ENCODE data around the gene SFTPA2. TPM values are rescaled to one million over a fixed set of nuclear protein-coding genes. Genes with fewer than 3 reads are reported as not detected.
"Not testable (repeated sequence)": the region's sequence is repeated elsewhere in the genome, so short reads cannot be mapped to it uniquely, and the experiment has no call there.

The SFTPA2 gene
- under 1 TPM in 1 of 12 donors, not detected in 11; 0.11 TPM for polyA plus RNA-seq (ENCODE audit: insufficient read length in 12 of 12)
- long read RNA-seq, donor 1 = 0 reads
- long read RNA-seq, donor 2 = 0 reads
- long read RNA-seq, donor 3 = 0 reads
- long read RNA-seq, donor 4 = 0 reads
- long read RNA-seq, donor 5 = 0 reads
- long read RNA-seq, donor 6 = 0 reads
- long read RNA-seq, donor 7 = 0 reads
- long read RNA-seq, donor 8 = 0 reads
- long read RNA-seq, donor 9 = 0 reads
- long read RNA-seq, donor 10 = 0 reads
- long read RNA-seq, donor 11 = 0 reads

DNA sequence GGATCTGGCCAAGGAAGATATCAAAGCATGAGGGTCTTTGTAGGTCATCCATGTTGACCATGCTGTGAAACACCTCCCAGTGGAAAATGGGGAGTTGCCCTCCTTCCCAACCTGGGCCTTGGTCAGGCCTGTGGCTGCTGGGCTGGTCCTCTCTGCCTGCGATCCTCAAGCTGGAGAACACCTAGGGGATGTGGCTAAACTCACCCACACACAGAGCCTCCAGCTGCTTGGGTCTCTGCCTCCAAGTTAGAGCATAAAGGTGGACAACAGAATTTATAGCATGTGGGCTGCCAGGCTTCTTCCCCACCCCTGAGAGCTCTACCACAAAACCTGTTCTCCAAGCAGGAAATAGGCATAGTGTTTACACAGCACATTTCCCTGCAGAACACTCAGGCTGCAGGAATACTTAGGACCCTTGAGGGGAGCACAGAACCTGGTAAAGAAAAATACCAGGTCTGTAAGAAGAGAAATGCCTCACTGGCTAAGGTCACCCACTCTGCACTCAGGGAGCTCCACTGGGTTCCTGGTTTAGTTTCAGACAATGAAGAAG lies at the start of gene SFTPA2:
Gene SFTPA2, minus strand, starts transcription at position 248 of the 550 bp plus-strand sequence. CDS start 924 bp downstream, outside the sequence.
- no peak for DNase-seq

GRCh38 chr10:79608505-79609375 lies 48.5 kb upstream of the SFTPA2 start:
- DNase-seq = no peak

- no peak for DNase-seq
These were observed 45.1 kb upstream of the SFTPA2 start for GRCh38 chr10:79605308-79605707.

DNA sequence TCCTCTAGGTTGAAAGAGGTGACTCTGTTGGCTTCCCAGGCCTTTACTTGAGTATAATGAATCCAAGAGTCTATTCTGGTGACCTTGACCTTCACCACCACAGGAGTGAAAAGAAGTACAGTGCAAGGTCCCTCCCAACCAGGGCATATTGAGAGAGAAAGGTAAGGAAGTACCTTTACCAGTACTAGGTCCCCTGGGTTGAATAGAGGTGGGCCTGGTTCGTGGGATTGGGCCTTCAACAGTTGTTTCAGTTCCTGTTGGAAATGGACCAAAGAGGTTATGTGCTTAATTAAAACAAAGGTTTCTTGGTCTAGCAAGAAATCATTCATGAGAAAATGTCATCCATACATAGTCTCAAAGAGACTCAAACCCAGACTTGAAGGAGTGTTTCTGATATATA lies 44.1 kb upstream of the SFTPA2 start:
- DNase-seq = no peak

DNA sequence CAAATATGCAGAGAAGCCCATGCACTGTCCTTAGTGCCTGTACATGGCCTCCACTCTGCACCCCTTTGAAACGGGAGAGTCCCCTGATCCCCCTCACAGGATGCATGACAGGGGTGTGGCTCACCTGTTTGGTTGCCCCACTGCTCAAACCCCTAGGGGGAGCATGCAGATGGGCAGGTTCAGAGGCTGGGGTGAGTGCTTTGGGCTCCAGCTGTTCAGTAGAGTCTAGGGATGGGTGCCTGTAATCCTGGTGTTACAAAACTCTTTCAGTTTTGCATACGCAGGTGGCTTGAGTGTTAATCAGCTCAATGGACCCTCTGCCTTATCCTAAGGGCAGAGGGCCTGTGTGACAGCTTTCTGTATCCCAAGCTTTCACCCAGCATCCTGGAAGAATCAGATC lies 42.7 kb upstream of the SFTPA2 start:
- no peak for DNase-seq

- DNase-seq = no peak
These were observed 41.7 kb upstream of the SFTPA2 start for GRCh38 chr10:79601939-79602338.

DNA sequence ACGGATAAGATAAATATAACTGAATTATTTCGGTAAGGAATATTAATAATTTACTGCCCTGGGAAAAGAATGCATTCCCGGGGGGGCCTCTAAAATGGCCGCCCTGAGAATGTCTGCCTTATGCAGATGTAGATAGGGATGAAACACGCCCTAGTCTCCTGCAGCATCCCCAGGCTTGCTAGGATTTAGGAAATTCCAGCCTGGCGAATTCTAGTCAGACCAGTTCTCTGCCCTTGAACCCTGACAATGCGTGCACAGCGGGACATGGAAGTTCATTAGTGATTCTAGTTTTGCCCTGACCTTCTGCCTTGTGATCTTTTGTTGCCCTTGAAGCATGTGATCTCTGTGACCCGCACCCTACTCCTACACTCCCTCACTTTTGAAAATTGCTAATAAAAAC lies 39.4 kb upstream of the SFTPA2 start:
- not testable (repeated sequence) for DNase-seq

DNA sequence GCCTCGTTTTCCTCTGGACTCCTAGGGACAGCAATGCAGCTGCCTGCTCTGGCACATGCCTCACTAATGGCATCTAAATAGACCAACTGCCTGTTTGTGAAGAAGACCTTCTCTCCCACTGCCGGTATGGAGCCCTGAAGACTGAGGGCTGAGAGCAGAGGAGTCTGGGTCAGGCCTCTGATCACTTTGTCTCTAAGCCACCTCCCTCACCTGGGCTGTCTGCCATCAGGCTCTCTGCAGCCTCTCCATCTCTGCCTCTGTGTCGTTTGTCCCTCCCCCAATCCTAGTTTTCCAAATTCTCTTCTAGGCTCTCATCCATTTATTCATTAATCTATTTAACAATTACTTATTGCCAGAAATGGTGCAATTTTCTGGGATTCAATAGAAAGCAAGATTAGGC lies 35.3 kb upstream of the SFTPA2 start:
- no peak for DNase-seq

GRCh38 chr10:79594565-79594964 lies 34.4 kb upstream of the SFTPA2 start:
- not testable (repeated sequence) for DNase-seq

GRCh38 chr10:79593377-79593776 lies 33.2 kb upstream of the SFTPA2 start:
- no peak for DNase-seq

DNA sequence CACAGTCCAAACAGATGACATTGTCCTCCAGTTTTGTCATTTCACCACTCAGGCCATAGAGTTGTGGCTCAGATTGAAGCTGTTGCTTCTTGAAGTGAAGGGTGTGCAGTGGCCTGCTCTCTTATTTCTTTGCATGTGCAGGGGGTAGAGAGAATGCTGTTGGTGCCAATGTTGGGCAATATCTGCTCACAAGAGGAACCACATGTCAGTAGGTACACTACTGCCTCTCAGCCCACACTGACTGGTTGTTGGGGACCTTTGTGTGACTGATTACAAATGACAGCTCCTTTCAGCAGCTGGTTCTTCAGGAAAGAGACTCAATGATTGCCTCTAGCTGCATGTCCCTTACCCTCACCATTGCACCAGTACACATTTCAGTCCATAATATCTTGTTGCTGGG lies 28.6 kb upstream of the SFTPA2 start:
- no peak for DNase-seq

DNA sequence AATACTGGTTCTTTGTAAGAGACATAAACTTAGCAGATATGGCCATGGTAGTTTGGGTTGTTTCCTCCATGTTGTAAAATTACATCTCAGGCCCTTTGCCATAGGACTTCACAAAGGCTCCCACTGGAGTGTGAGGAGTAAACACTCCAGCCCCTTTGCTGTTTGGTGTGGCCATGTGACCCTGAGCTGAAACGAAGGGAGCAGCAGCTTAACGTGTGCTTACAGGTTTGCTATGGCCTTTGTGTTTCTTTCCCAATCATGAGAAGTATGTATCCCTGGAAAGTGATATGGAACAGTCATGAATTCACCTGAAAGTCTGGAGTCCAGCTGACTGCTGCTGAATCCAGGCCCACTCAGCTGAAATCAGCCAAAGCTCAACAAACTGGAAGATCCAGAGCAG lies 26.7 kb upstream of the SFTPA2 start:
- DNase-seq = no peak

GRCh38 chr10:79585870-79586527 lies 25.8 kb upstream of the SFTPA2 start:
- DNase-seq = no peak

DNA sequence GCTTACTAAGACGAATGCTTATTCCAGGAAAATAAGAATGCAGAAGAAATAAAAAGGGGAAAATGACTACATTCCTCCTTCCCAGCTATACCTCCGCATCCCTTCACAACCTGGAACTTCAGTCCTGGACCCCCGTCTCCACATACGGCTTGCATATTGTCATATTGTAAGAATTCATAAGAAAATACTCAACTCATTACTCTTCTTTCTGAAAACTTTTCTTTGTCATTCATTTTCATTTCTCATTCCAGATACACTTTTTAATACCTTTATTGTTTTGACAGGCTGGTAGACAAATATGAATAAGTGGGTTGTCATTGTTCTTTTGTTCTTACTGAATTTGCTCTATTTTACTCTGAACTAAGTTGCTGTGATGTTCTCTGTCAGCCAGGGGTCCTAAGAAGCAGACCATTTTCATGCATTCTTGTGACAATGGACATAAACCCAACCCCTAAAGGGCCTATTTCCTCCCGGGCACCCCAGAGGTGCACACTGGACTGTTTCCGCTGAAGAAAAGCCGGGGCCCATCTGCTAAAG lies 23.3 kb upstream of the SFTPA2 start:
- no peak for DNase-seq

- not testable (repeated sequence) for DNase-seq
These were observed 22.7 kb upstream of the SFTPA2 start for GRCh38 chr10:79582954-79583353.

GRCh38 chr10:79582096-79582495 lies 21.9 kb upstream of the SFTPA2 start:
- DNase-seq = no peak

DNA sequence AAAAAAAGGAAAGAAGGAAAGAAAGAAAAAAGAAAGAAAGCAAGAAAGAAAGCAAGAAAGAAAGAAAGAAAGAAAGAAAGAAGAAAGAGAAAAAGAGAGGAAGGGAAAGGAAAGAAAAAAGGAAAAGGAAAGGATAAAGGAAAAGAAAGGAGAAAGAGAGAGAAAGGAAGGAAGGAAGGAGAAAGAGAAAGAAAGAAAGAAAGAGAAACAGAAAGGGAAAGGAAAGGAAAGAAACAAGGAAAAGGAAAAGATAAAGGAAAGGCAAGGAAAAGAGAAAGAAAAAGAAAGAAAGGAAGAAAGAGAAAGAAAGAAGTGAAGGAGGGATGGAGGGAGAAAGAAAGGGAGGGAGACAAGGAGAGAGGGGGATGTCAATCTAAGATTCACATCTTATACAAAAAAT lies 20.8 kb upstream of the SFTPA2 start:
- DNase-seq = no peak

GRCh38 chr10:79579361-79579760 lies 19.2 kb upstream of the SFTPA2 start:
- DNase-seq = no peak

- not testable (repeated sequence) for DNase-seq
These were observed 10.4 kb upstream of the SFTPA2 start for GRCh38 chr10:79570624-79571023.

- DNase-seq = no peak
These were observed 3.2 kb upstream of the SFTPA2 start for GRCh38 chr10:79563426-79563825.

GRCh38 chr10:79562135-79562756 lies 2.0 kb upstream of the SFTPA2 start:
- peak; percentile 50 for DNase-seq

DNA sequence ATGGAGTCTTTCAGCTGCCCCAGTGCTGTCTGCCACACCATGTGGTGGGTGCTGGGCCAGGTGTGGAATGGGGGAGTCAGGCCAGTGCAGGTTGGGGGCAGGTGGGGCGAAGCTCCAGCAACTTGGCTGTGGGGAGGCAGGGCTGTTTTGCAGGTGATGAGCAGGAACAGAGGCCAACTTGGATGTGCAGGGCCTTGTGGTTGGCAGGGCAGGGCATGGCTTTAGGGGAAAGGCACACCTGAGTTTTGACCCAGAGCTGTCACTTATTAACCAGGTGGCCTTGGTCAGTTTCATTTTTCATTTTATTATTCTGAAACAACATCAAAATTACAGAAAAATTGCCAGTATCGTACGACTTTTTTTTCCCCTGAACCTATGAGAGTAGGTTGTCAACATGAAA lies 1.1 kb upstream of the SFTPA2 start:
- no peak for DNase-seq
